Suppressor macrophage treated with lipopolysaccharide for 1 hour (primary cell): ENCODE measurements around the gene KCNIP4.
"Not testable (repeated sequence)": the region's sequence is repeated elsewhere in the genome, so short reads cannot be mapped to it uniquely, and the experiment has no call there.

Experiments
- DNase-seq, 3 donors: peaks; one replicate each; pipeline ENCODE4 v3.0.0-alpha.2; 2020 to 2022

KCNIP4 gene

GRCh38 chr4:21450331-21450730 is 498.2 kb downstream of the KCNIP4 start:
- DNase-seq: no peak

- DNase-seq: no peak
Measured at GRCh38 chr4:21447301-21448054, 501.1 kb downstream of the KCNIP4 start.

GRCh38 chr4:21420166-21420565 is 528.4 kb downstream of the KCNIP4 start:
- DNase-seq: no peak

GRCh38 chr4:21415728-21416127 is 532.8 kb downstream of the KCNIP4 start:
- no peak for DNase-seq

GRCh38 chr4:21413807-21414370 is 534.7 kb downstream of the KCNIP4 start:
- DNase-seq: no peak

GRCh38 chr4:21411086-21411485 is 537.5 kb downstream of the KCNIP4 start:
- DNase-seq: no peak

- DNase-seq: no peak
Measured at GRCh38 chr4:21410372-21410771, 538.2 kb downstream of the KCNIP4 start.

GRCh38 chr4:21387683-21388082 is 560.9 kb downstream of the KCNIP4 start:
- DNase-seq: no peak

- DNase-seq: no peak
Measured at GRCh38 chr4:21386166-21386780, 562.3 kb downstream of the KCNIP4 start.

GRCh38 chr4:21385706-21386105 is 562.9 kb downstream of the KCNIP4 start:
- no peak for DNase-seq

- DNase-seq: no peak
Measured at GRCh38 chr4:21384609-21385008, 564.0 kb downstream of the KCNIP4 start.

GRCh38 chr4:21380861-21381260 is 567.7 kb downstream of the KCNIP4 start:
- DNase-seq: no peak

GRCh38 chr4:21377046-21377445 is 571.5 kb downstream of the KCNIP4 start:
- no peak for DNase-seq

- DNase-seq: no peak
Measured at GRCh38 chr4:21376176-21376575, 572.4 kb downstream of the KCNIP4 start.

GRCh38 chr4:21374641-21375368 is 573.8 kb downstream of the KCNIP4 start:
- DNase-seq: no peak

- no peak for DNase-seq
Measured at GRCh38 chr4:21367567-21367966, 581.0 kb downstream of the KCNIP4 start.

GRCh38 chr4:21366840-21367239 is 581.7 kb downstream of the KCNIP4 start:
- no peak for DNase-seq

GRCh38 chr4:21366312-21366711 is 582.3 kb downstream of the KCNIP4 start:
- no peak for DNase-seq

GRCh38 chr4:21363701-21364100 is 584.9 kb downstream of the KCNIP4 start:
- DNase-seq: no peak

GRCh38 chr4:21352354-21352753 is 596.2 kb downstream of the KCNIP4 start:
- DNase-seq: not testable (repeated sequence)

GRCh38 chr4:21347142-21347541 is 601.4 kb downstream of the KCNIP4 start:
- no peak for DNase-seq

GRCh38 chr4:21327976-21328700 is 620.4 kb downstream of the KCNIP4 start:
- no peak for DNase-seq

GRCh38 chr4:21320034-21320433 is 628.5 kb downstream of the KCNIP4 start:
- no peak for DNase-seq
